HepG2 (cell line): ENCODE measurements around the gene DYNC2I2. TPM values are rescaled to one million over a fixed set of nuclear protein-coding genes. Genes with fewer than 3 reads are reported as not detected.

Experiments used
- ATAC-seq: fragments of 200-7000 bp; cut with Tn5 transposase; 3 replicates; pipeline ENCODE4 v1.9.1; 2020; ENCODE audit warnings: mild to moderate bottlenecking, moderate library complexity
- BruUV-seq: library from RNA; stranded (reverse); fragments of 400-500 nt; replicated peaks from 2 replicates; lab custom pipeline; 2021; lab: Mats Ljungman, UMichigan
- CTCF ChIA-PET: fragments of 300-600 bp; formaldehyde crosslinking; extraction: SDS; loops from one replicate; lab custom pipeline; 2021; ENCODE audit warnings: low total read pairs, inconsistent platforms, low intra/inter-chr PET ratio; lab: Yijun Ruan, JAX
- POLR2A ChIA-PET: fragments of 350-600 bp; sonication (Branson Sonifier 250); formaldehyde crosslinking; loops from one replicate; lab custom pipeline; 2020; ENCODE audit warnings: antibody characterized with exemption, inconsistent platforms; lab: Yijun Ruan, JAX
- DNase-seq: peaks from one replicate; pipeline ENCODE4 v3.0.0-alpha.2; 2015; ENCODE audit warnings: low spot score
- FAIRE-seq: peaks from 3 replicates; lab custom pipeline; 2011; peaks lifted over from hg19 to GRCh38; lab: Jason Lieb, UNC
- H2AFZ ChIP-seq: one replicate; pipeline ENCODE4 v1.6.1; 2011; ENCODE audit warnings: low read length, inconsistent platforms
- H3K27ac ChIP-seq: fragments of 300-600 bp; 3 replicates; pipeline ENCODE4 v1.8.0; 2011; ENCODE audit warnings: mixed run types, mild to moderate bottlenecking, mixed read lengths, low read length, inconsistent platforms; ENCODE audit not compliant: insufficient read depth; ENCODE audit errors: extremely low read length
- H3K27me3 ChIP-seq, 2 experiments: fragments of 200-600 bp in 1 of 2; 2 replicates in 1 of 2; 3 replicates in 1 of 2; pipeline versions ENCODE4 v1.6.0 to v1.8.0; 2011; ENCODE audit warnings: low read length in 2 of 2, mild to moderate bottlenecking in 2 of 2, moderate library complexity in 2 of 2, inconsistent platforms in 1 of 2; ENCODE audit not compliant: insufficient read depth in 2 of 2, control insufficient read depth in 1 of 2
- H3K36me3 ChIP-seq, 2 experiments: fragments of 200-600 bp in 1 of 2; replicated peaks in 1 of 2; 2 replicates in 1 of 2; 3 replicates in 1 of 2; pipeline versions ENCODE4 v1.5.1 to v1.8.0; 2011; ENCODE audit warnings: low read length in 2 of 2, inconsistent platforms in 1 of 2; ENCODE audit not compliant: insufficient read depth in 2 of 2, control insufficient read depth in 1 of 2
- H3K4me1 ChIP-seq: 2 replicates; pipeline ENCODE4 v1.5.1; 2012; ENCODE audit warnings: low read length, inconsistent platforms; ENCODE audit not compliant: insufficient read depth
- H3K4me2 ChIP-seq: 2 replicates; pipeline ENCODE4 v1.6.0; 2011; ENCODE audit warnings: low read depth, low read length, inconsistent platforms
- H3K4me3 ChIP-seq, 3 experiments: fragments of 200-600 bp in 1 of 3; sonication (generic), shearing (Covaris generic) in 1 of 3; replicated peaks in 1 of 3; 2 replicates each; pipeline ENCODE4 v1.5.1; 2011 to 2016; ENCODE audit warnings: low read length in 3 of 3, inconsistent platforms in 2 of 3, low read depth in 2 of 3, mild to moderate bottlenecking in 2 of 3, control low read depth in 1 of 3, mixed read lengths in 1 of 3; ENCODE audit not compliant: insufficient read depth in 1 of 3
- H3K79me2 ChIP-seq: one replicate; pipeline ENCODE4 v1.6.1; 2011; ENCODE audit warnings: low read length, inconsistent platforms; ENCODE audit not compliant: insufficient read depth
- H3K9ac ChIP-seq: 2 replicates; pipeline ENCODE4 v1.6.0; 2011; ENCODE audit warnings: mild to moderate bottlenecking, low read depth, low read length, inconsistent platforms; ENCODE audit not compliant: insufficient read depth
- H3K9me3 ChIP-seq: 2 replicates; pipeline ENCODE4 v1.5.1; 2012; ENCODE audit warnings: mild to moderate bottlenecking, low read length
- H4K20me1 ChIP-seq: 2 replicates; pipeline ENCODE4 v1.6.0; 2011; ENCODE audit warnings: inconsistent platforms, mild to moderate bottlenecking, low read length, moderate library complexity; ENCODE audit not compliant: insufficient read depth
- ZNF225 ChIP-seq: sonication (generic); formaldehyde crosslinking; IDR thresholded peaks from 2 replicates; pipeline ENCODE4 v1.4.0; 2020; ENCODE audit warnings: mild to moderate bottlenecking, missing genetic modification reagents
- ZNF660 ChIP-seq: sonication (generic); formaldehyde crosslinking; IDR thresholded peaks from 2 replicates; pipeline ENCODE4 v1.5.1; 2020; ENCODE audit warnings: mild to moderate bottlenecking, low read depth, missing genetic modification reagents, borderline replicate concordance
- WGBS: methylation state at CpG from one replicate; pipeline ENCODE4 v1.1.6; 2017; ENCODE audit warnings: low lambda C conversion rate; 5-methylcytosine and 5-hydroxymethylcytosine counted together
- in situ Hi-C: cut with HindIII; loops from 2 replicates; pipeline ENCODE4 v1.10.0; 2017; ENCODE audit warnings: low pct_unique_long_range_greater_than_20kb; ENCODE audit not compliant: extremely low pct_ligation_motif_present
- intact Hi-C: fragments of 100-400 bp; cut with micrococcal nuclease; formaldehyde crosslinking; loops from one replicate; pipeline ENCODE4 v1.10.0; 2022; ENCODE audit not compliant: unreplicated experiment
- polyA plus RNA-seq, 8 experiments: library from polyadenylated mRNA; depleted of rRNA in 3 of 8; stranded (reverse) in 7 of 8; unstranded in 1 of 8; fragments of >200 nt; fragmentation: Illumina TruSeq in 4 of 8; extraction: Trizol in 4 of 8; gene quantifications; 2 replicates each; pipeline versions ENCODE4 v1.2.1 to v1.2.3, GENCODE V29; 2011 to 2016; ENCODE audit warnings: low read depth in 4 of 8, missing spikeins in 1 of 8, mixed read lengths in 1 of 8; ENCODE audit not compliant: insufficient read depth in 1 of 8
- total RNA-seq, 5 experiments: library from RNA; depleted of rRNA; stranded (reverse); fragments of >200 nt; fragmentation: Illumina TruSeq; extraction: Trizol; gene quantifications; 2 replicates each; pipeline ENCODE4 v1.2.3, GENCODE V29; 2016; ENCODE audit warnings: low read depth in 1 of 5
- TF ChIP-seq, protein P1 (sequence below): sonication (generic); formaldehyde crosslinking; IDR thresholded peaks from 2 replicates; pipeline ENCODE4 v1.8.1; 2023; ENCODE audit warnings: mild to moderate bottlenecking, missing genetic modification reagents
- TF ChIP-seq, protein P2 (sequence below): sonication (generic); formaldehyde crosslinking; IDR thresholded peaks from 2 replicates; pipeline ENCODE4 v1.5.0; 2020; ENCODE audit warnings: mild to moderate bottlenecking, missing genetic modification reagents

The DYNC2I2 gene
- total and polyA plus RNA-seq, 2 of the 13 experiments (the other 11 are each of a cell fraction or from before 2014, with no cell fraction given) = 13.7 to 40.2 TPM

DNA sequence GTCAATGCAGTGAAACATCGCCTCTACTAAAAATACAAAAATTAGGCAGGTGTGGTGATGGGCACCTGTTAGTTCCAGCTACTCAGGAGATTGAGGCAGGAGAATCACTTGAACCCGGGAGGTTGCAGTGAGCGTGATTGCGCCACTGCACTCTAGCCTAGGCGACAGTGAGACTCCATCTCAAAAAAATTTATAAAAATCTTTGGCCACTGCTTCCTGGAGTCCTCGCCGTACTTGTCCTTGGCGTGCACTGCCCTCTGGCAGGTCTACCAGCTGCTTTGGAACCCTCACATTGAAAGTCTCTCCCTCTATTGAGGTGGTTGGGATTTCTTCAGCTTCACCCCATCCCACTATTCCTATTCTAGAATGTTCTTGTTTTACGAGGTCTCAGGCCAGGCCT lies 25.0 kb downstream of the DYNC2I2 start:
- Histone ChIP-seq H3K27ac (no peak overlapping the region), H4K20me1 (no peaks in the 10 kb centered on the region), H3K79me2 (no peaks in the 10 kb centered on the region), H3K27me3 (no peaks in the 10 kb centered on the region), H2AFZ (no peak overlapping the region), H3K4me1 (peaks cover 26% of the 10 kb centered on the region), H3K4me3 (no peak overlapping the region), H3K9me3 (no peaks in the 10 kb centered on the region), H3K36me3 (peaks cover 19 to 47% of the 10 kb centered on the region in 2 experiments; a peak in 4 of 5 replicates), H3K4me2 (no peak overlapping the region), H3K9ac (no peak overlapping the region)
- intact Hi-C loops (no loop called here), in situ Hi-C loops (no loop called here)
- FAIRE-seq (no peak), ATAC-seq (no peak), DNase-seq (no peak)
- ChIA-PET POLR2A (no interaction called here), CTCF (no interaction called here)
- BruUV-seq = no TSS peak
- TF ChIP-seq ZNF660 (CRISPR knock-in tag) (no peak), ZNF225 (CRISPR knock-in tag) (no peak)
- TF ChIP-seq, protein P1, sequence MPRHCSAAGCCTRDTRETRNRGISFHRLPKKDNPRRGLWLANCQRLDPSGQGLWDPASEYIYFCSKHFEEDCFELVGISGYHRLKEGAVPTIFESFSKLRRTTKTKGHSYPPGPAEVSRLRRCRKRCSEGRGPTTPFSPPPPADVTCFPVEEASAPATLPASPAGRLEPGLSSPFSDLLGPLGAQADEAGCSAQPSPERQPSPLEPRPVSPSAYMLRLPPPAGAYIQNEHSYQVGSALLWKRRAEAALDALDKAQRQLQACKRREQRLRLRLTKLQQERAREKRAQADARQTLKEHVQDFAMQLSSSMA (CRISPR knock-in tag) = no peak
- TF ChIP-seq, protein P2, sequence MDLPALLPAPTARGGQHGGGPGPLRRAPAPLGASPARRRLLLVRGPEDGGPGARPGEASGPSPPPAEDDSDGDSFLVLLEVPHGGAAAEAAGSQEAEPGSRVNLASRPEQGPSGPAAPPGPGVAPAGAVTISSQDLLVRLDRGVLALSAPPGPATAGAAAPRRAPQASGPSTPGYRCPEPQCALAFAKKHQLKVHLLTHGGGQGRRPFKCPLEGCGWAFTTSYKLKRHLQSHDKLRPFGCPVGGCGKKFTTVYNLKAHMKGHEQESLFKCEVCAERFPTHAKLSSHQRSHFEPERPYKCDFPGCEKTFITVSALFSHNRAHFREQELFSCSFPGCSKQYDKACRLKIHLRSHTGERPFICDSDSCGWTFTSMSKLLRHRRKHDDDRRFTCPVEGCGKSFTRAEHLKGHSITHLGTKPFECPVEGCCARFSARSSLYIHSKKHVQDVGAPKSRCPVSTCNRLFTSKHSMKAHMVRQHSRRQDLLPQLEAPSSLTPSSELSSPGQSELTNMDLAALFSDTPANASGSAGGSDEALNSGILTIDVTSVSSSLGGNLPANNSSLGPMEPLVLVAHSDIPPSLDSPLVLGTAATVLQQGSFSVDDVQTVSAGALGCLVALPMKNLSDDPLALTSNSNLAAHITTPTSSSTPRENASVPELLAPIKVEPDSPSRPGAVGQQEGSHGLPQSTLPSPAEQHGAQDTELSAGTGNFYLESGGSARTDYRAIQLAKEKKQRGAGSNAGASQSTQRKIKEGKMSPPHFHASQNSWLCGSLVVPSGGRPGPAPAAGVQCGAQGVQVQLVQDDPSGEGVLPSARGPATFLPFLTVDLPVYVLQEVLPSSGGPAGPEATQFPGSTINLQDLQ (CRISPR knock-in tag) = 0 out of 2 replicates have a peak, but pooled peaks have one; percentile 25
- WGBS = 97% methylated on average over 9 of the region's 9 CpGs
